Erythroblast (primary cell): ENCODE measurements around the gene LRFN5.

ENCODE experiments used
- GATA1 ChIP-seq: IDR thresholded peaks from 2 replicates; pipeline ENCODE4 v1.6.1; 2011; ENCODE audit warnings: low read depth, mild to moderate bottlenecking, control low read depth, low read length, moderate library complexity
- POLR2A ChIP-seq: IDR thresholded peaks from 2 replicates; pipeline ENCODE4 v1.6.1; 2011; ENCODE audit warnings: mild to moderate bottlenecking, low read length

DNA sequence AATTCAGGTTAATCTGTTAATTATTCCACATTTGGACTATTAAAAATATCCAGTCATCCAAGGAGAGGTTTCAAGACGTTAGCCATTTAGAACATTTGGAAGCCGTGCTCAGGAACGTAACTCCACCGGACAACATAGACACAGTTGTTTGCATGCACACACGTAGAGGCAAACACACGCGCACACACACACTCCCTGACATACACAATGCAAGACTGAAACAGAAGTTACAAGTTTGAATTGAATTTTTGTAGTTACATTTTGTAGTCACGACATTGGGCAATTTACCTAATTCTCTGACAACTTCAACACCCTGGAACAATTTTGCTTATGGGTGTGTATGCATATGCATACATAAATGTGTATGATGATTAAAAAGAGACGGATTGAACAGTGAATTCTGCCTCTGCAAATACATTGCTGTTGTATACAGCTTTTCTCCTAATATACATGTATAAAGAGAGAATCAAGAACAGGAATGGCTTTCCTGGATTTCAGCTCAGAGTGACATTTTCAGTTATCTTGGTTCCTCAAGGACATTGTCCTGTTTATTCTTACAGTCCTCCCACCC is 298.8 kb downstream of the LRFN5 start:
- TF ChIP-seq POLR2A (no peak), GATA1 (no peak)
